HCT116 (cell line): ENCODE measurements around the gene C1orf115. TPM values are rescaled to one million over a fixed set of nuclear protein-coding genes. Genes with fewer than 3 reads are reported as not detected.

Experiments
- ATAC-seq: fragments of 200-7000 bp; cut with Tn5 transposase; 2 replicates; pipeline ENCODE4 v1.9.1; 2020; ENCODE audit warnings: mild to moderate bottlenecking, moderate library complexity
- BruUV-seq: library from RNA; stranded (reverse); fragments of 400-500 nt; replicated peaks from 2 replicates; lab custom pipeline; 2021; lab: Mats Ljungman, UMichigan
- CTCF ChIA-PET: fragments of 300-600 bp; sonication (Branson Sonifier 250); formaldehyde crosslinking; loops from one replicate; lab custom pipeline; 2021; ENCODE audit warnings: antibody characterized with exemption; lab: Charles Lee
- POLR2A ChIA-PET: fragments of 300-600, 350-600 bp; sonication (Branson Sonifier 250); formaldehyde crosslinking; loops from one replicate; lab custom pipeline; 2021; ENCODE audit warnings: antibody characterized with exemption; lab: Charles Lee
- RAD21 ChIA-PET, 2 experiments: fragments of 300-600 bp; sonication (Branson Sonifier 250); formaldehyde crosslinking; loops; one replicate each; lab custom pipeline; 2023; ENCODE audit warnings: low total read pairs in 2 of 2; ENCODE audit not compliant: uncharacterized antibody in 2 of 2, unreplicated experiment in 2 of 2, low non-redundant PET in 1 of 2; lab: Charles Lee
- DNase-seq: peaks from one replicate; pipeline ENCODE4 v3.0.0-alpha.2; 2010; ENCODE audit warnings: low read depth, low spot score
- H2AFZ ChIP-seq: fragments of 200-600 bp; shearing (Covaris generic), sonication (generic); 2 replicates; pipeline ENCODE4 v1.6.1; 2017; ENCODE audit warnings: low read depth, mixed run types, mixed read lengths, antibody characterized with exemption, low read length; ENCODE audit not compliant: poor library complexity, severe bottlenecking
- H3K27ac ChIP-seq: 2 replicates; pipeline ENCODE4 v1.5.1; 2012; ENCODE audit warnings: low read depth, low read length
- H3K27me3 ChIP-seq: fragments of 200-600 bp; sonication (generic); 2 replicates; pipeline ENCODE4 v1.6.1; 2016; ENCODE audit warnings: mixed run types, low read length, mixed read lengths; ENCODE audit not compliant: insufficient read depth
- H3K36me3 ChIP-seq, 2 experiments: fragments of 200-500 bp in 1 of 2; fragments of 200-600 bp in 1 of 2; sonication (Bioruptor generic) in 1 of 2; sonication (generic) in 1 of 2; 2 replicates each; pipeline versions ENCODE4 v1.5.1 to v1.6.1; 2014 to 2016; ENCODE audit warnings: low read length in 2 of 2, inconsistent platforms in 1 of 2, mixed read lengths in 1 of 2, mixed run types in 1 of 2; ENCODE audit not compliant: insufficient read depth in 2 of 2, control insufficient read depth in 1 of 2
- H3K4me1 ChIP-seq, 2 experiments: fragments of 200-600 bp in 1 of 2; sonication (generic) in 1 of 2; 2 replicates each; pipeline versions ENCODE4 v1.5.1 to v1.6.1; 2012 to 2017; ENCODE audit warnings: low read length in 2 of 2, inconsistent platforms in 1 of 2, mild to moderate bottlenecking in 1 of 2, mixed read lengths in 1 of 2, mixed run types in 1 of 2, moderate library complexity in 1 of 2; ENCODE audit not compliant: insufficient read depth in 2 of 2, control insufficient read depth in 1 of 2
- H3K4me2 ChIP-seq: fragments of 200-600 bp; sonication (generic); 2 replicates; pipeline ENCODE4 v1.6.1; 2017; ENCODE audit warnings: mixed run types, low read length, mixed read lengths
- H3K4me3 ChIP-seq, 2 experiments: fragments of 200-600 bp in 1 of 2; sonication (generic) in 1 of 2; replicated peaks in 1 of 2; 2 replicates each; pipeline ENCODE4 v1.5.1; 2011 to 2016; ENCODE audit warnings: low read length in 2 of 2, control low read depth in 1 of 2, low read depth in 1 of 2, mild to moderate bottlenecking in 1 of 2, mixed read lengths in 1 of 2, mixed run types in 1 of 2
- H3K79me2 ChIP-seq: fragments of 200-600 bp; sonication (generic); 2 replicates; pipeline ENCODE4 v1.6.1; 2017; ENCODE audit warnings: mild to moderate bottlenecking, mixed run types, low read length, moderate library complexity, mixed read lengths; ENCODE audit not compliant: insufficient read depth
- H3K9ac ChIP-seq: fragments of 200-600 bp; sonication (generic); 2 replicates; pipeline ENCODE4 v1.6.1; 2016; ENCODE audit warnings: low read length, mixed read lengths
- H3K9me2 ChIP-seq: fragments of 200-600 bp; sonication (generic), shearing (Covaris generic); 2 replicates; pipeline ENCODE4 v1.6.1; 2017; ENCODE audit warnings: mixed run types, mild to moderate bottlenecking, moderate library complexity; ENCODE audit not compliant: insufficient read depth
- H3K9me3 ChIP-seq, 2 experiments: fragments of 200-500 bp in 1 of 2; fragments of 200-600 bp in 1 of 2; sonication (Bioruptor generic) in 1 of 2; sonication (generic) in 1 of 2; 2 replicates each; pipeline ENCODE4 v1.6.1; 2014 to 2017; ENCODE audit warnings: low read length in 2 of 2, mixed read lengths in 2 of 2, inconsistent platforms in 1 of 2, low read depth in 1 of 2, mild to moderate bottlenecking in 1 of 2, mixed run types in 1 of 2, moderate library complexity in 1 of 2; ENCODE audit not compliant: control insufficient read depth in 1 of 2, insufficient read depth in 1 of 2
- H4K20me1 ChIP-seq: fragments of 200-600 bp; sonication (generic), shearing (Covaris generic); 2 replicates; pipeline ENCODE4 v1.6.1; 2017; ENCODE audit warnings: mixed run types, mild to moderate bottlenecking, moderate library complexity; ENCODE audit not compliant: insufficient read depth
- CBX3 ChIP-seq: IDR thresholded peaks from 2 replicates; pipeline ENCODE4 v1.6.1; 2012; ENCODE audit warnings: low read depth
- CEBPB ChIP-seq: IDR thresholded peaks from 2 replicates; pipeline ENCODE4 v1.6.1; 2012; ENCODE audit warnings: low read depth
- EGR1 ChIP-seq: IDR thresholded peaks from 2 replicates; pipeline ENCODE4 v1.6.1; 2012; ENCODE audit warnings: low read depth
- EZH2 ChIP-seq: fragments of 200-600 bp; sonication (generic); IDR thresholded peaks from 2 replicates; pipeline ENCODE4 v1.6.1; 2017; ENCODE audit warnings: antibody characterized with exemption, mixed run types
- EZH2phosphoT487 ChIP-seq: fragments of 200-600 bp; IDR thresholded peaks from 2 replicates; pipeline ENCODE4 v1.6.1; 2018; ENCODE audit warnings: antibody characterized with exemption, borderline replicate concordance
- JUND ChIP-seq: IDR thresholded peaks from 2 replicates; pipeline ENCODE4 v1.6.1; 2012
- POLR2AphosphoS5 ChIP-seq: IDR thresholded peaks from 2 replicates; pipeline ENCODE4 v1.6.1; 2011; ENCODE audit warnings: mild to moderate bottlenecking, low read depth, low read length, moderate library complexity
- RAD21 ChIP-seq: IDR thresholded peaks from 2 replicates; pipeline ENCODE4 v1.6.1; 2012; ENCODE audit warnings: low read depth, mild to moderate bottlenecking
- SP1 ChIP-seq: IDR thresholded peaks from 2 replicates; pipeline ENCODE4 v1.6.1; 2012; ENCODE audit warnings: low read depth
- SRF ChIP-seq: IDR thresholded peaks from 2 replicates; pipeline ENCODE4 v1.6.1; 2012; ENCODE audit warnings: low read depth
- TCF7L2 ChIP-seq: IDR thresholded peaks from 2 replicates; pipeline ENCODE4 v1.7.0; 2011; ENCODE audit warnings: borderline replicate concordance, inconsistent platforms; ENCODE audit not compliant: insufficient read depth, insufficient read length; ENCODE audit errors: extremely low read depth
- YY1 ChIP-seq: IDR thresholded peaks from 2 replicates; pipeline ENCODE4 v1.6.1; 2011; ENCODE audit warnings: low read length, low read depth, moderate library complexity, mild to moderate bottlenecking; ENCODE audit not compliant: insufficient replicate concordance; ENCODE audit errors: extremely low read depth
- ZFX ChIP-seq: fragments of 450-650 bp; IDR thresholded peaks from 2 replicates; pipeline ENCODE4 v1.6.1; 2017
- ZNF274 ChIP-seq: fragments of 200-500 bp; sonication (Bioruptor generic); IDR thresholded peaks from 2 replicates; pipeline ENCODE4 v1.6.1; 2014; ENCODE audit warnings: mild to moderate bottlenecking, low read depth, low read length, inconsistent platforms
- intact Hi-C: fragments of 100-400 bp; cut with micrococcal nuclease; formaldehyde crosslinking; loops from 2 replicates; pipeline ENCODE4 v1.10.0; 2022
- total RNA-seq: library from RNA; stranded (reverse); gene quantifications from one replicate; pipeline ENCODE4 v1.2.1, GENCODE V29; 2021; ENCODE audit not compliant: unreplicated experiment
- TF ChIP-seq, protein P1 (sequence below), 3 experiments: fragments of 200-600 bp in 1 of 3; sonication (generic) in 1 of 3; IDR thresholded peaks in 2 of 3; conservative IDR thresholded peaks in 1 of 3; 2 replicates each; pipeline ENCODE4 v1.5.1; 2012 to 2017; ENCODE audit warnings: low read depth in 2 of 3, low read length in 2 of 3, antibody characterized with exemption in 1 of 3, borderline replicate concordance in 1 of 3, control low read depth in 1 of 3, mild to moderate bottlenecking in 1 of 3, mixed read lengths in 1 of 3, mixed run types in 1 of 3, moderate library complexity in 1 of 3; ENCODE audit not compliant: insufficient read depth in 1 of 3
- TF ChIP-seq, protein P2 (sequence below): IDR thresholded peaks from 2 replicates; pipeline ENCODE4 v1.6.1; 2012
- TF ChIP-seq, protein P3 (sequence below): IDR thresholded peaks from 2 replicates; pipeline ENCODE4 v1.6.1; 2012; ENCODE audit warnings: low read depth

The C1orf115 gene
- total RNA-seq, 1 experiment from 2014 or later, result 16.8 TPM

DNA sequence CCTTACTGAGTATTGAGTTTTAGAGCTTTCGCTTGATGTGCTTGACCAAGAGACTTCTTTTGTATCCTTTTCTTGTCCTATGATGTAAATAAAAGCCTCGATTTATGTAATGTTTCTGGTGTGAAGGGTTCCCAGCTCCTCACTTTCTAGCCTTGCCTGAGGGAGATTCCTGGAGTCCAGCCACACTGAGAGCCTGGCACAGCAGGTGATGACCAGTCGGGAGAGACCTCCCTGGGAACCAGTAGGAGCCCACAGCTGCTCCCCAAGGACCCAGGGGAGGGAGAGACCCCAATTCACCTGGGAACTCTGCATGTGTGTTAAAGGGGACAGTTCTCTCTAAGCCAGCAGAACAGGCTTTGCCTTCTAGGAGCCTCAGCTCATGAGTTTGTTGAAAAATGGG, 8.9 kb downstream of the C1orf115 start:
- Histone ChIP-seq H3K4me1 (no peaks in the 10 kb centered on the region; a peak in 2 of 4 replicates), H2AFZ (no peak overlapping the region), H3K9me3 (no peaks in the 10 kb centered on the region), H3K27me3 (no peaks in the 10 kb centered on the region), H3K9ac (no peak overlapping the region), H3K4me2 (no peak overlapping the region), H3K9me2 (no peaks in the 10 kb centered on the region), H3K27ac (no peak overlapping the region), H3K4me3 (no peak overlapping the region), H3K79me2 (no peaks in the 10 kb centered on the region), H4K20me1 (no peaks in the 10 kb centered on the region), H3K36me3 (peaks cover 0 to 6% of the 10 kb centered on the region in 2 experiments; a peak in 2 of 4 replicates)
- DNase-seq (no peak), ATAC-seq (no peak)
- ChIA-PET POLR2A (no interaction called here), CTCF (no interaction called here), RAD21 (interaction anchor here in 1 of 2 experiments (0.7 kb wide), 1 partner anchor 34 kb away, joined by 3 read pairs; no protein-coding TSS in a partner anchor)
- intact Hi-C loops, result no loop called here
- no TSS peak for BruUV-seq
- no peak for TF ChIP-seq EGR1
- TF ChIP-seq JUND, result no peak
- no peak for TF ChIP-seq POLR2AphosphoS5
- TF ChIP-seq, protein P1, sequence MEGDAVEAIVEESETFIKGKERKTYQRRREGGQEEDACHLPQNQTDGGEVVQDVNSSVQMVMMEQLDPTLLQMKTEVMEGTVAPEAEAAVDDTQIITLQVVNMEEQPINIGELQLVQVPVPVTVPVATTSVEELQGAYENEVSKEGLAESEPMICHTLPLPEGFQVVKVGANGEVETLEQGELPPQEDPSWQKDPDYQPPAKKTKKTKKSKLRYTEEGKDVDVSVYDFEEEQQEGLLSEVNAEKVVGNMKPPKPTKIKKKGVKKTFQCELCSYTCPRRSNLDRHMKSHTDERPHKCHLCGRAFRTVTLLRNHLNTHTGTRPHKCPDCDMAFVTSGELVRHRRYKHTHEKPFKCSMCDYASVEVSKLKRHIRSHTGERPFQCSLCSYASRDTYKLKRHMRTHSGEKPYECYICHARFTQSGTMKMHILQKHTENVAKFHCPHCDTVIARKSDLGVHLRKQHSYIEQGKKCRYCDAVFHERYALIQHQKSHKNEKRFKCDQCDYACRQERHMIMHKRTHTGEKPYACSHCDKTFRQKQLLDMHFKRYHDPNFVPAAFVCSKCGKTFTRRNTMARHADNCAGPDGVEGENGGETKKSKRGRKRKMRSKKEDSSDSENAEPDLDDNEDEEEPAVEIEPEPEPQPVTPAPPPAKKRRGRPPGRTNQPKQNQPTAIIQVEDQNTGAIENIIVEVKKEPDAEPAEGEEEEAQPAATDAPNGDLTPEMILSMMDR (IDR thresholded peaks at IDR 0.05 in 2 of 3, conservative IDR thresholded peaks at IDR 0.05 in 1 of 3; ENCODE audit: borderline replicate concordance in 1 of 3, insufficient read depth in 1 of 3, low read depth in 2 of 3, low read length in 2 of 3), result no peak
- no peak for TF ChIP-seq TCF7L2
- no peak for TF ChIP-seq EZH2
- TF ChIP-seq CBX3, result no peak
- no peak for TF ChIP-seq SRF
- TF ChIP-seq, protein P2, sequence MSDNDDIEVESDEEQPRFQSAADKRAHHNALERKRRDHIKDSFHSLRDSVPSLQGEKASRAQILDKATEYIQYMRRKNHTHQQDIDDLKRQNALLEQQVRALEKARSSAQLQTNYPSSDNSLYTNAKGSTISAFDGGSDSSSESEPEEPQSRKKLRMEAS, result no peak
- no peak for TF ChIP-seq ZNF274
- no peak for TF ChIP-seq RAD21
- no peak for TF ChIP-seq EZH2phosphoT487
- no peak for TF ChIP-seq SP1
- TF ChIP-seq CEBPB, result no peak
- no peak for TF ChIP-seq YY1
- TF ChIP-seq ZFX, result no peak
- TF ChIP-seq, protein P3, sequence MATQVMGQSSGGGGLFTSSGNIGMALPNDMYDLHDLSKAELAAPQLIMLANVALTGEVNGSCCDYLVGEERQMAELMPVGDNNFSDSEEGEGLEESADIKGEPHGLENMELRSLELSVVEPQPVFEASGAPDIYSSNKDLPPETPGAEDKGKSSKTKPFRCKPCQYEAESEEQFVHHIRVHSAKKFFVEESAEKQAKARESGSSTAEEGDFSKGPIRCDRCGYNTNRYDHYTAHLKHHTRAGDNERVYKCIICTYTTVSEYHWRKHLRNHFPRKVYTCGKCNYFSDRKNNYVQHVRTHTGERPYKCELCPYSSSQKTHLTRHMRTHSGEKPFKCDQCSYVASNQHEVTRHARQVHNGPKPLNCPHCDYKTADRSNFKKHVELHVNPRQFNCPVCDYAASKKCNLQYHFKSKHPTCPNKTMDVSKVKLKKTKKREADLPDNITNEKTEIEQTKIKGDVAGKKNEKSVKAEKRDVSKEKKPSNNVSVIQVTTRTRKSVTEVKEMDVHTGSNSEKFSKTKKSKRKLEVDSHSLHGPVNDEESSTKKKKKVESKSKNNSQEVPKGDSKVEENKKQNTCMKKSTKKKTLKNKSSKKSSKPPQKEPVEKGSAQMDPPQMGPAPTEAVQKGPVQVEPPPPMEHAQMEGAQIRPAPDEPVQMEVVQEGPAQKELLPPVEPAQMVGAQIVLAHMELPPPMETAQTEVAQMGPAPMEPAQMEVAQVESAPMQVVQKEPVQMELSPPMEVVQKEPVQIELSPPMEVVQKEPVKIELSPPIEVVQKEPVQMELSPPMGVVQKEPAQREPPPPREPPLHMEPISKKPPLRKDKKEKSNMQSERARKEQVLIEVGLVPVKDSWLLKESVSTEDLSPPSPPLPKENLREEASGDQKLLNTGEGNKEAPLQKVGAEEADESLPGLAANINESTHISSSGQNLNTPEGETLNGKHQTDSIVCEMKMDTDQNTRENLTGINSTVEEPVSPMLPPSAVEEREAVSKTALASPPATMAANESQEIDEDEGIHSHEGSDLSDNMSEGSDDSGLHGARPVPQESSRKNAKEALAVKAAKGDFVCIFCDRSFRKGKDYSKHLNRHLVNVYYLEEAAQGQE, result no peak
